Trophoblast cell (in vitro differentiated cells and primary cell): Measurements from ENCODE around the gene CAPN10.

Source experiments
- DNase-seq, 2 donors: peaks; one replicate each; pipeline ENCODE4 v3.0.0-alpha.2; 2016
- H2AFZ ChIP-seq: 2 replicates; pipeline ENCODE4 v1.6.1; 2013; ENCODE audit warnings: low read length, moderate library complexity, mild to moderate bottlenecking; ENCODE audit not compliant: insufficient read depth, poor library complexity
- H2AK5ac ChIP-seq: 2 replicates; pipeline ENCODE4 v1.6.1; 2013; ENCODE audit warnings: mild to moderate bottlenecking, low read length
- H2BK120ac ChIP-seq: 2 replicates; pipeline ENCODE4 v1.6.1; 2013; ENCODE audit warnings: low read length, mild to moderate bottlenecking, moderate library complexity; ENCODE audit not compliant: insufficient read depth, poor library complexity
- H2BK12ac ChIP-seq: 2 replicates; pipeline ENCODE4 v1.6.1; 2013; ENCODE audit warnings: mild to moderate bottlenecking, low read length, moderate library complexity
- H2BK5ac ChIP-seq: 2 replicates; pipeline ENCODE4 v1.6.1; 2013; ENCODE audit warnings: low read length, low read depth, moderate library complexity, mild to moderate bottlenecking; ENCODE audit not compliant: poor library complexity
- H3K14ac ChIP-seq: 2 replicates; pipeline ENCODE4 v1.6.1; 2013; ENCODE audit warnings: mild to moderate bottlenecking, low read length
- H3K18ac ChIP-seq: 2 replicates; pipeline ENCODE4 v1.6.1; 2013; ENCODE audit warnings: mild to moderate bottlenecking, low read length
- H3K23ac ChIP-seq: 2 replicates; pipeline ENCODE4 v1.6.1; 2013; ENCODE audit warnings: low read length
- H3K27ac ChIP-seq: 2 replicates; pipeline ENCODE4 v1.5.1; 2013; ENCODE audit warnings: low read depth, mild to moderate bottlenecking, inconsistent platforms, low read length, moderate library complexity
- H3K27me3 ChIP-seq: 2 replicates; pipeline ENCODE4 v1.6.1; 2013; ENCODE audit warnings: inconsistent platforms, mild to moderate bottlenecking, low read length, moderate library complexity; ENCODE audit not compliant: insufficient read depth
- H3K36me3 ChIP-seq, 2 experiments: 1 replicate in 1 of 2; 2 replicates in 1 of 2; pipeline ENCODE4 v1.6.1; 2013; ENCODE audit warnings: low read length in 2 of 2, mild to moderate bottlenecking in 2 of 2, moderate library complexity in 1 of 2; ENCODE audit not compliant: insufficient read depth in 2 of 2, control insufficient read depth in 1 of 2
- H3K4ac ChIP-seq: 2 replicates; pipeline ENCODE4 v1.6.1; 2013; ENCODE audit warnings: low read depth, mild to moderate bottlenecking, low read length, moderate library complexity
- H3K4me1 ChIP-seq, 2 experiments: 1 replicate in 1 of 2; 2 replicates in 1 of 2; pipeline ENCODE4 v1.6.1; 2013; ENCODE audit warnings: low read length in 2 of 2, mild to moderate bottlenecking in 2 of 2, moderate library complexity in 1 of 2; ENCODE audit not compliant: insufficient read depth in 2 of 2, control insufficient read depth in 1 of 2
- H3K4me2 ChIP-seq: 2 replicates; pipeline ENCODE4 v1.6.1; 2013; ENCODE audit warnings: inconsistent platforms, mild to moderate bottlenecking, low read length, moderate library complexity
- H3K4me3 ChIP-seq: 2 replicates; pipeline ENCODE4 v1.5.1; 2013; ENCODE audit warnings: mild to moderate bottlenecking, low read depth, low read length, inconsistent platforms
- H3K79me1 ChIP-seq: one replicate; pipeline ENCODE4 v1.6.1; 2013; ENCODE audit warnings: low read length
- H3K79me2 ChIP-seq: 2 replicates; pipeline ENCODE4 v1.6.1; 2013; ENCODE audit warnings: low read length, mild to moderate bottlenecking; ENCODE audit not compliant: control insufficient read depth, insufficient read depth, poor library complexity
- H3K9ac ChIP-seq: 2 replicates; pipeline ENCODE4 v1.6.1; 2013; ENCODE audit warnings: mild to moderate bottlenecking, low read length
- H3K9me3 ChIP-seq: 2 replicates; pipeline ENCODE4 v1.6.1; 2013; ENCODE audit warnings: low read depth, mild to moderate bottlenecking, control low read depth, inconsistent platforms, low read length; ENCODE audit not compliant: insufficient read depth
- H4K12ac ChIP-seq: 2 replicates; pipeline ENCODE4 v1.6.1; 2013; ENCODE audit warnings: low read depth, mild to moderate bottlenecking, low read length, moderate library complexity
- H4K8ac ChIP-seq: 2 replicates; pipeline ENCODE4 v1.6.1; 2013; ENCODE audit warnings: low read depth, mild to moderate bottlenecking, low read length, moderate library complexity
- H4K91ac ChIP-seq: one replicate; pipeline ENCODE4 v1.6.1; 2013; ENCODE audit warnings: low read depth, mild to moderate bottlenecking, low read length, moderate library complexity
- WGBS: extraction: QIAGEN DNeasy Blood & Tissue Kit; methylation state at CpG from one replicate; pipeline ENCODE4 v1.1.7; 2013; ENCODE audit warnings: missing lambda C conversion rate; ENCODE audit not compliant: insufficient read length, insufficient coverage; ENCODE audit errors: extremely low coverage; 5-methylcytosine and 5-hydroxymethylcytosine counted together

Gene CAPN10

GRCh38 chr2:240596080-240596460 lies 9.5 kb downstream of the CAPN10 start:
- Histone ChIP-seq H3K4me3 (peak overlapping the region; percentile 30), H3K27me3 (no peaks in the 10 kb centered on the region), H3K9me3 (peaks cover 5% of the 10 kb centered on the region), H4K12ac (no peak overlapping the region), H3K9ac (no peak overlapping the region), H2AK5ac (no peak overlapping the region), H3K4me2 (no peak overlapping the region), H3K79me2 (no peaks in the 10 kb centered on the region), H3K4ac (no peak overlapping the region), H2BK12ac (no peak overlapping the region), H3K79me1 (no peaks in the 10 kb centered on the region), H2AFZ (no peak overlapping the region), H4K8ac (no peak overlapping the region), H3K27ac (no peak overlapping the region), H2BK120ac (no peak overlapping the region), H2BK5ac (no peak overlapping the region), H3K14ac (no peak overlapping the region), H3K18ac (no peak overlapping the region), H3K36me3 (peaks cover 41 to 46% of the 10 kb centered on the region in 2 experiments), H4K91ac (no peak overlapping the region), H3K4me1 (no peaks in the 10 kb centered on the region), H3K23ac (no peak overlapping the region)
- WGBS, result no CpG with 5 or more reads among the region's 17 CpGs
- DNase-seq, result no peak

- H3K9ac ChIP-seq, result no peak overlapping the region
- DNase-seq, result no peak
- no peak overlapping the region for H2AFZ ChIP-seq
- H3K27me3 ChIP-seq, result no peaks in the 10 kb centered on the region
- no peak overlapping the region for H3K14ac ChIP-seq
- no peak overlapping the region for H2AK5ac ChIP-seq
- H3K18ac ChIP-seq, result no peak overlapping the region
- no peak overlapping the region for H2BK12ac ChIP-seq
- H3K23ac ChIP-seq, result no peak overlapping the region
- no peak overlapping the region for H4K8ac ChIP-seq
- peaks cover 37 to 43% of the 10 kb centered on the region in 2 experiments for H3K36me3 ChIP-seq
- no peak overlapping the region for H3K4me2 ChIP-seq
- no peak overlapping the region for H4K12ac ChIP-seq
- WGBS, result no CpG with 5 or more reads among the region's 23 CpGs
- H2BK5ac ChIP-seq, result no peak overlapping the region
- H3K4me1 ChIP-seq, result no peaks in the 10 kb centered on the region
- peak overlapping the region; percentile 30 for H3K4me3 ChIP-seq
- no peak overlapping the region for H4K91ac ChIP-seq
- H3K4ac ChIP-seq, result no peak overlapping the region
- no peak overlapping the region for H2BK120ac ChIP-seq
- no peak overlapping the region for H3K27ac ChIP-seq
- H3K9me3 ChIP-seq, result peaks cover 5% of the 10 kb centered on the region
- H3K79me1 ChIP-seq, result no peaks in the 10 kb centered on the region
- H3K79me2 ChIP-seq, result no peaks in the 10 kb centered on the region
Measured at GRCh38 chr2:240596491-240596931, 10.0 kb downstream of the CAPN10 start.

DNA sequence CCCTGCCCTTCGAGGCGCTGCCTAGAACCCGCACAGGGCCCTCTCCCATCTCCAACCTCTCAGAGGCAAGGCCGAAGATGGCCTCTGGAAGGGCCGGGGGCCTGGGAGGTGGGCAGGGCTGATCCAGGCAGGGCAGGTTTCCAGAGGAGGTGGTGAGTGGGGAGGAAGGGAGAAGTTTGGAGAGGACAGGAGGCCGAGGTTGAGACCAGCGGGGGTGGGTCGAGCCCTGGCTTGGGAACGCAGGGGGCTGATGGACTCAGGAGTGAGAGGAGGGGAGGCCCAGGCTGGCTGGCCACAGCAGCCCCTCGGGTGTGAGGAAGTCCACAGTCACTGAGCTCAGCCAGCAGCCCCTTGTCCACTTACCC lies 10.5 kb downstream of the CAPN10 start:
- Histone ChIP-seq H4K91ac (no peak overlapping the region), H3K14ac (no peak overlapping the region), H3K79me2 (no peaks in the 10 kb centered on the region), H2AFZ (no peak overlapping the region), H2AK5ac (no peak overlapping the region), H4K8ac (no peak overlapping the region), H3K9ac (no peak overlapping the region), H4K12ac (no peak overlapping the region), H3K9me3 (peaks cover 2% of the 10 kb centered on the region), H2BK120ac (no peak overlapping the region), H3K27me3 (no peaks in the 10 kb centered on the region), H3K4me2 (no peak overlapping the region), H3K27ac (no peak overlapping the region), H2BK12ac (no peak overlapping the region), H3K18ac (no peak overlapping the region), H3K36me3 (peaks cover 32 to 40% of the 10 kb centered on the region in 2 experiments), H3K4me1 (no peaks in the 10 kb centered on the region), H3K4ac (no peak overlapping the region), H3K79me1 (no peaks in the 10 kb centered on the region), H2BK5ac (no peak overlapping the region), H3K4me3 (no peak overlapping the region), H3K23ac (no peak overlapping the region)
- DNase-seq, result no peak
- no CpG with 5 or more reads among the region's 10 CpGs for WGBS

DNA sequence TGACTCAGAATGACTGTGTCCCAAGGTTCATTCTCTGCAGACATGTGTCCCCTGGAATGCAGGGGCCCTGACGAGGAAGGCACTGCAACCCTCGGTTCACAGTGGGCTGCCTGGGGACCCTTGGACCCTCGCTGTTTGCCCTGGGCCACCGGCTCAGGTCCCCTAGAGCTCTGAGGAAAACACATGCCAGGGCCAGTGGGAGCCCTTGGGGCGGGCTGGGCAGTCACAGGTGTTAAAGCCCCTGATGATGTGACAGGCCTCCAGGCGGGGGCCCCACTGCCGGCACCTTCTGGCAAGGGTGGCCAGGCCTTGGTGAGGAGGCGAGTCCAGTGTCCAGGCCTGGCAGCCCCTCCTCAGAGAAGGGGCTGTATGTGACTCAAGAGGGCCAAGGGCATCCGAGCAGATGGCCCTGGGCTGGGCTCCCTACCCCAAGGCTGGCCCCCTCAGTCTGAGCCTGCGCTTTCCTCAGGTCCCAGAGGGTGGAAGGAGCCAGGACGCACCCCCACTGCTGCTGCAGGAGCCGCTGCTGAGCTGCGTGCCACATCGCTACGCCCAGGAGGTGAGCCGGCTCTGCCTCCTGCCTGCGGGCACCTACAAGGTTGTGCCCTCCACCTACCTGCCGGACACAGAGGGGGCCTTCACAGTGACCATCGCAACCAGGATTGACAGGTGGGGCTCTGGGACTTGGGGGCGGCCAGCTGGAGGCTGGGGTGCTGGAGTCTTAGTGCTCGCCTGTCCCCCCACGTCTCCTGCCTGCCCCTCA lies 11.1 kb downstream of the CAPN10 start:
- no peak overlapping the region for H3K4me2 ChIP-seq
- peaks cover 29 to 37% of the 10 kb centered on the region in 2 experiments for H3K36me3 ChIP-seq
- H2BK120ac ChIP-seq, result no peak overlapping the region
- no peaks in the 10 kb centered on the region for H3K79me1 ChIP-seq
- no peak overlapping the region for H3K14ac ChIP-seq
- H3K23ac ChIP-seq, result no peak overlapping the region
- no peak overlapping the region for H3K9ac ChIP-seq
- no CpG with 5 or more reads among the region's 22 CpGs for WGBS
- H2BK5ac ChIP-seq, result no peak overlapping the region
- H4K12ac ChIP-seq, result no peak overlapping the region
- H3K9me3 ChIP-seq, result no peaks in the 10 kb centered on the region
- H3K27me3 ChIP-seq, result no peaks in the 10 kb centered on the region
- H4K8ac ChIP-seq, result no peak overlapping the region
- H2BK12ac ChIP-seq, result no peak overlapping the region
- no peak overlapping the region for H2AK5ac ChIP-seq
- no peak overlapping the region for H3K4me3 ChIP-seq
- no peaks in the 10 kb centered on the region for H3K79me2 ChIP-seq
- no peak overlapping the region for H3K27ac ChIP-seq
- H3K4me1 ChIP-seq, result no peaks in the 10 kb centered on the region
- H3K4ac ChIP-seq, result no peak overlapping the region
- H4K91ac ChIP-seq, result no peak overlapping the region
- no peak overlapping the region for H2AFZ ChIP-seq
- H3K18ac ChIP-seq, result no peak overlapping the region
- no peak for DNase-seq
